Stimulated activated naive CD4-positive, alpha-beta T cell (primary cell): ENCODE data around the gene HFM1.
"Not testable (repeated sequence)": the region's sequence is repeated elsewhere in the genome, so short reads cannot be mapped to it uniquely, and the experiment has no call there.

Experiments
- DNase-seq, 6 experiments: peaks; one replicate each; lab custom pipeline; 2025; lab: John Stamatoyannopoulos, UW

HFM1 gene, protein sequence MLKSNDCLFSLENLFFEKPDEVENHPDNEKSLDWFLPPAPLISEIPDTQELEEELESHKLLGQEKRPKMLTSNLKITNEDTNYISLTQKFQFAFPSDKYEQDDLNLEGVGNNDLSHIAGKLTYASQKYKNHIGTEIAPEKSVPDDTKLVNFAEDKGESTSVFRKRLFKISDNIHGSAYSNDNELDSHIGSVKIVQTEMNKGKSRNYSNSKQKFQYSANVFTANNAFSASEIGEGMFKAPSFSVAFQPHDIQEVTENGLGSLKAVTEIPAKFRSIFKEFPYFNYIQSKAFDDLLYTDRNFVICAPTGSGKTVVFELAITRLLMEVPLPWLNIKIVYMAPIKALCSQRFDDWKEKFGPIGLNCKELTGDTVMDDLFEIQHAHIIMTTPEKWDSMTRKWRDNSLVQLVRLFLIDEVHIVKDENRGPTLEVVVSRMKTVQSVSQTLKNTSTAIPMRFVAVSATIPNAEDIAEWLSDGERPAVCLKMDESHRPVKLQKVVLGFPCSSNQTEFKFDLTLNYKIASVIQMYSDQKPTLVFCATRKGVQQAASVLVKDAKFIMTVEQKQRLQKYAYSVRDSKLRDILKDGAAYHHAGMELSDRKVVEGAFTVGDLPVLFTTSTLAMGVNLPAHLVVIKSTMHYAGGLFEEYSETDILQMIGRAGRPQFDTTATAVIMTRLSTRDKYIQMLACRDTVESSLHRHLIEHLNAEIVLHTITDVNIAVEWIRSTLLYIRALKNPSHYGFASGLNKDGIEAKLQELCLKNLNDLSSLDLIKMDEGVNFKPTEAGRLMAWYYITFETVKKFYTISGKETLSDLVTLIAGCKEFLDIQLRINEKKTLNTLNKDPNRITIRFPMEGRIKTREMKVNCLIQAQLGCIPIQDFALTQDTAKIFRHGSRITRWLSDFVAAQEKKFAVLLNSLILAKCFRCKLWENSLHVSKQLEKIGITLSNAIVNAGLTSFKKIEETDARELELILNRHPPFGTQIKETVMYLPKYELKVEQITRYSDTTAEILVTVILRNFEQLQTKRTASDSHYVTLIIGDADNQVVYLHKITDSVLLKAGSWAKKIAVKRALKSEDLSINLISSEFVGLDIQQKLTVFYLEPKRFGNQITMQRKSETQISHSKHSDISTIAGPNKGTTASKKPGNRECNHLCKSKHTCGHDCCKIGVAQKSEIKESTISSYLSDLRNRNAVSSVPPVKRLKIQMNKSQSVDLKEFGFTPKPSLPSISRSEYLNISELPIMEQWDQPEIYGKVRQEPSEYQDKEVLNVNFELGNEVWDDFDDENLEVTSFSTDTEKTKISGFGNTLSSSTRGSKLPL (N-terminal part only)

GRCh38 chr1:91404151-91405012 lies at the start of gene HFM1:
HFM1 (minus strand) TSS chr1:91404837; CDS start chr1:91401082, 3,755 bp downstream.
- peak; percentile 2 to 24 (median 16) for DNase-seq

GRCh38 chr1:91454136-91454535 lies 49.5 kb upstream of the HFM1 start:
- no peak for DNase-seq

GRCh38 chr1:91450260-91450659 lies 45.6 kb upstream of the HFM1 start:
- DNase-seq = no peak

GRCh38 chr1:91447782-91448181 lies 43.1 kb upstream of the HFM1 start:
- not testable (repeated sequence) for DNase-seq

DNA sequence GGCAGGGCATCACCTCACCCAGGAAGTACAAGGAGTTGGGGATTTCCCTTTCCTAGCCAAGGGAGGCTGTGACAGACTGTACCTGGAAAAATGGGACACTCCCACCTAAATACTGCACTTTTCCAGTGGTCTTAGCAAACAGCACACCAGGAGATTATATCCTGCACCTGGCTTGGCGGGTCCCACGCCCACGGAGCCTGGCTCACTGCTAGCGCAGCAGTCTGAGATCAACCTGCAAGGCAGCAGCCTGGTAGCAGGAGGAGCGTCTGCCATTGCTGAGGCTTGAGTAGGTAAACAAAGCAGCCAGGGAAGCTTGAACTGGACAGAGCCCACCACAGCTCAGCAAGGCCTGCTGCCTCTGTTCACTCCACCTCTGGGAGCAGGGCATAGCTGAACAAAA lies 37.3 kb upstream of the HFM1 start:
- not testable (repeated sequence) for DNase-seq

- no peak for DNase-seq
These were observed 36.2 kb upstream of the HFM1 start for GRCh38 chr1:91440847-91441246.

- no peak for DNase-seq
These were observed 34.4 kb upstream of the HFM1 start for GRCh38 chr1:91439016-91439415.

GRCh38 chr1:91428182-91428798 lies 23.7 kb upstream of the HFM1 start:
- no peak for DNase-seq

- DNase-seq = no peak
These were observed 23.1 kb upstream of the HFM1 start for GRCh38 chr1:91427741-91428140.

DNA sequence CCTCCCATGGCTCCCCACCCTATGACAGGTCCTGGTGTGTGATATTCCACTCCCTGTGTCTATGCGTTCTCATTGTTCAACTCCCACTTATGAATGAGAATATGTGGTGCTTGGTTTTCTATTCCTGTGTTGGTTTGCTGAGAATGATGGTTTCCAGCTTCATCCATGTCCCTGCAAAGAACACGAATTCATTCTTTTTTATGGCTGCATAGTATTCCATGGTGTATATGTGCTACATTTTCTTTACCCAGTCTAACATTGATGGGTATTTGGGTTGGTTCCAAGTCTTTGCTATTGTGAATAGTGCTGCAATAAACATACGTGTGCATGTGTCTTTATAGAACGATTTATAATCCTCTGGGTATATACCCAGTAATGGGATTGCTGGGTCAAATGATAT lies 17.9 kb upstream of the HFM1 start:
- not testable (repeated sequence) for DNase-seq

GRCh38 chr1:91412371-91412770 lies 7.7 kb upstream of the HFM1 start:
- DNase-seq = no peak

- no peak for DNase-seq
These were observed 2.2 kb upstream of the HFM1 start for GRCh38 chr1:91406773-91407389.

- no peak for DNase-seq
These were observed 2.6 kb downstream of the HFM1 start for GRCh38 chr1:91402023-91402422.

DNA sequence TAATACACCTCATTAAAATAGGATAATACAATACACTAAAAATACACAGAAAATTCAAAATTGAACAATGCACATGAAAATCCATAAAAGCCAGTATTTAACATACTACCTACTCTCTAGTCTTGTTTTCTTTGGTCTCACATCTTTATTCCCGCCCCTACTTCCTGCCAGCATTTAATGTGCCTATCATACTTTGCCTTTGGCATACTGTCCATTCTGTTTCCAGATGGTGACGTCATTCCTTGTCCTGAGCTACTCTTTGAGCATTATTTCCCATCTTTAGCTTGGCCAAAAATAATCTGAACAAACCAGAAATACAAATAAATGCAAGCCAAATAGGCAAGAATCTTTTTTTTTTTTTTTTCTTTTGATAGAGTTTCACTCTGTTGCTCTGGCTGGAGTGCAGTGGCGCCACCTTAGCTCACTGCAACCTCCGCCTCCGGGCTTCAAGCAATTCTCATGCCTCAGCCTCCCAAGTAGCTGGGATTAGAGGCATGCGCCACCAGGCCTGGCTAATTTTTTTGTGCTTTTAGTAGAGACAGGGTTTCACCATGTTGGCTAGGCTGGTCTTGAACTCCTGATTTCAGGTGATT lies 4.4 kb downstream of the HFM1 start:
- no peak for DNase-seq

DNA sequence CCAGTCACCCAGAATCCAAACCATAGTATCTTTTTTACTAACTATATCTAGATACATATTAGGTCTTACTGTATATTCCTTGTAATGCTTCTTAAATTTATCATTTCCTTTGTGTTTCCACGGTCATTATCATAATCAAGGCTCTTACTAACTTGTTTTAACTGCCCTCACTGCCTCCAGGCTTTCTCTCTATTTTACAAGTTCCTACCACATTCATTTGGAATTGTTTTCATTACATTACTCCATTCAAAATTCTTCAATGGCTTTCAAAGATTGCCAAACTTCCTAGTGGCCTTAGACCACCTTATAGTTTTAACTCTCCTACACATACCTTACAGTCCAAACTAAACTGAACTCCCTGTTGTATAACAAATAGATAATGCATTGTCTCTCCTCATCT lies 6.3 kb downstream of the HFM1 start:
- no peak for DNase-seq

GRCh38 chr1:91397605-91398004 lies 7.0 kb downstream of the HFM1 start:
- DNase-seq = no peak

- DNase-seq = no peak
These were observed 11.6 kb downstream of the HFM1 start for GRCh38 chr1:91393042-91393441.

GRCh38 chr1:91386109-91386508 lies 18.5 kb downstream of the HFM1 start:
- DNase-seq = no peak

GRCh38 chr1:91383456-91383855 lies 21.2 kb downstream of the HFM1 start:
- no peak for DNase-seq

DNA sequence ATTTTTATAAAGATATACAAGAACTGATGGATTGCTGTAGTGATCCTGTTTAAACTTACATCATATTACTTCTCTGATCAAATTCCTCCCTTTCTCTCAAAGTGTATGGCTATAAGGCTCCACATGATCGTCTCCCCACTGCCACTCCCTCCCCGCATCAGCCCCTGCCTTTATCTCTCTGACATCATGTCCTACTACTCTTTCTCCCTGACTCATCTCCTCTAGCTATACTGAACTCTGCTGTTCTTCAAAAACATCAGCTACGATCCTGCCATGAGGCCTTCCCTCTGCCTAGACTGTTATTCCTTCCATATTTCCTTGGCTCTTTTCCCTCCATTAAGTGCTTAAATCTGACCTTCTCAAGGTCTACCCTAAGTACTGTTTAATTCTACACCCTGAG lies 22.8 kb downstream of the HFM1 start:
- DNase-seq = no peak
